HG03196 (cell line): ENCODE data around the gene FMN2.
"Not testable (repeated sequence)": the region's sequence is repeated elsewhere in the genome, so short reads cannot be mapped to it uniquely, and the experiment has no call there.

ENCODE experiments used
- ATAC-seq: cut with Tn5 transposase; IDR thresholded peaks from one replicate; pipeline ENCODE4 v1.9.1; 2021; ENCODE audit not compliant: unreplicated experiment

The FMN2 gene

GRCh38 chr1:240247899-240248298 lies 156.2 kb downstream of the FMN2 start:
- ATAC-seq, result no peak

GRCh38 chr1:240254006-240254405 lies 162.3 kb downstream of the FMN2 start:
- ATAC-seq, result no peak

- ATAC-seq, result no peak
Measured at GRCh38 chr1:240254778-240255291, 163.2 kb downstream of the FMN2 start.

- no peak for ATAC-seq
Measured at GRCh38 chr1:240255922-240256321, 164.2 kb downstream of the FMN2 start.

- no peak for ATAC-seq
Measured at GRCh38 chr1:240256836-240257503, 165.3 kb downstream of the FMN2 start.

- ATAC-seq, result no peak
Measured at GRCh38 chr1:240258910-240259309, 167.2 kb downstream of the FMN2 start.

- not testable (repeated sequence) for ATAC-seq
Measured at GRCh38 chr1:240264494-240264893, 172.8 kb downstream of the FMN2 start.

GRCh38 chr1:240271081-240271480 lies 179.4 kb downstream of the FMN2 start:
- no peak for ATAC-seq

GRCh38 chr1:240274569-240274968 lies 182.9 kb downstream of the FMN2 start:
- ATAC-seq, result no peak

- not testable (repeated sequence) for ATAC-seq
Measured at GRCh38 chr1:240275219-240275618, 183.5 kb downstream of the FMN2 start.

GRCh38 chr1:240278082-240278481 lies 186.4 kb downstream of the FMN2 start:
- no peak for ATAC-seq

GRCh38 chr1:240280560-240281322 lies 189.1 kb downstream of the FMN2 start:
- ATAC-seq, result no peak

GRCh38 chr1:240282061-240282830 lies 190.6 kb downstream of the FMN2 start:
- no peak for ATAC-seq

GRCh38 chr1:240284656-240285414 lies 193.2 kb downstream of the FMN2 start:
- ATAC-seq, result no peak

- ATAC-seq, result no peak
Measured at GRCh38 chr1:240285540-240285939, 193.9 kb downstream of the FMN2 start.

GRCh38 chr1:240287722-240288121 lies 196.0 kb downstream of the FMN2 start:
- no peak for ATAC-seq

GRCh38 chr1:240293706-240294105 lies 202.0 kb downstream of the FMN2 start:
- no peak for ATAC-seq

- no peak for ATAC-seq
Measured at GRCh38 chr1:240294566-240294965, 202.9 kb downstream of the FMN2 start.

GRCh38 chr1:240295811-240296210 lies 204.1 kb downstream of the FMN2 start:
- no peak for ATAC-seq

- no peak for ATAC-seq
Measured at GRCh38 chr1:240304466-240304865, 212.8 kb downstream of the FMN2 start.

- ATAC-seq, result no peak
Measured at GRCh38 chr1:240306673-240307072, 215.0 kb downstream of the FMN2 start.
